ACC112 (cell line): ENCODE results near the gene ZNF3.

ENCODE experiments used
- H2AFZ ChIP-seq: fragments of 200-600 bp; sonication (generic); one replicate; pipeline ENCODE4 v1.6.0; 2017; ENCODE audit warnings: antibody characterized with exemption, low read length; ENCODE audit not compliant: unreplicated experiment
- H3K27ac ChIP-seq: fragments of 200-600 bp; sonication (generic); 2 replicates; pipeline ENCODE4 v1.5.1; 2014; ENCODE audit warnings: low read depth, mild to moderate bottlenecking, antibody characterized with exemption, low read length, moderate library complexity
- H3K27me3 ChIP-seq: fragments of 200-600 bp; sonication (generic); 2 replicates; pipeline ENCODE4 v1.6.1; 2014; ENCODE audit warnings: mild to moderate bottlenecking, antibody characterized with exemption, low read length, moderate library complexity, mixed read lengths; ENCODE audit not compliant: insufficient read depth
- H3K36me3 ChIP-seq: fragments of 200-600 bp; sonication (generic); 2 replicates; pipeline ENCODE4 v1.6.1; 2016; ENCODE audit warnings: mild to moderate bottlenecking, antibody characterized with exemption, low read length, moderate library complexity, mixed read lengths; ENCODE audit not compliant: insufficient read depth
- H3K4me1 ChIP-seq: fragments of 200-600 bp; sonication (generic); one replicate; pipeline ENCODE4 v1.6.1; 2016; ENCODE audit warnings: low read length, mixed read lengths; ENCODE audit not compliant: insufficient read depth, unreplicated experiment, control insufficient read depth
- H3K4me3 ChIP-seq: fragments of 200-600 bp; sonication (generic); 2 replicates; pipeline ENCODE4 v1.5.1; 2014; ENCODE audit warnings: mild to moderate bottlenecking, low read depth, low read length
- H3K79me2 ChIP-seq: fragments of 200-600 bp; sonication (generic); one replicate; pipeline ENCODE4 v1.6.0; 2016; ENCODE audit warnings: low read length; ENCODE audit not compliant: control insufficient read depth, unreplicated experiment, insufficient read depth

The ZNF3 gene

DNA sequence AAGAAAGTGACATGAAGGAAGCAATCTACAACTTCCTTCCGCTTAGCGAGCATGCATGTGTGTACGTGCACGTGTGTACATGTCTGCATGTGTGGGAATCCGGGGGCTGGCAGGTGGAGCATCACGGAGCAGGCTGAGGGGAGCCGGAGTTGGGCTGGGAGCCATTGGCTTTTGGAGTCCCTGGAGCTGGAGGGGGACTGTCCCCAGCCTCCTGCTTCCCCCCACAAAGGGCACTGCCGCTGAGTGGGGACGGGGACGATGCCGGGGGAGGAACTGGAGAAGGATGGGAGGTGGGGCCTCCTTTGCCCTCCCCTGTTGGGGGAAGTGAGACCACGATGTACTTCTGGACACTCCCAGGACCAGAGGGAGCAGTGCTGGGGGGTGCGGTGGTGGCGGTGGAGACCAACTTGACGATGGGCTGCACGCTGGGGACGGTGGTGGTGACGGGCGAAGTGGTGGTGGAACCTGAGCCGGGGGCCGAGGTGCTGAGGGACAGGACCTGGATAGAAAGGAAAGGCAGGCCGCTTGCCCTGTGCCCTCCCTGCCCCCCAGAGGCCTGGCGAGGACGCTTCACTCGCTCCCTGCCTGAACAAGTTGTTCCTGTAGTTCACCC lies 25.7 kb upstream of the ZNF3 start:
- Histone ChIP-seq H3K27me3 (no peaks in the 10 kb centered on the region), H3K36me3 (peaks cover 3% of the 10 kb centered on the region; the same call in 1 of the 2 replicates), H2AFZ (no peak overlapping the region), H3K4me1 (no peaks in the 10 kb centered on the region), H3K27ac (no peak overlapping the region), H3K4me3 (no peak overlapping the region), H3K79me2 (no peaks in the 10 kb centered on the region)

DNA sequence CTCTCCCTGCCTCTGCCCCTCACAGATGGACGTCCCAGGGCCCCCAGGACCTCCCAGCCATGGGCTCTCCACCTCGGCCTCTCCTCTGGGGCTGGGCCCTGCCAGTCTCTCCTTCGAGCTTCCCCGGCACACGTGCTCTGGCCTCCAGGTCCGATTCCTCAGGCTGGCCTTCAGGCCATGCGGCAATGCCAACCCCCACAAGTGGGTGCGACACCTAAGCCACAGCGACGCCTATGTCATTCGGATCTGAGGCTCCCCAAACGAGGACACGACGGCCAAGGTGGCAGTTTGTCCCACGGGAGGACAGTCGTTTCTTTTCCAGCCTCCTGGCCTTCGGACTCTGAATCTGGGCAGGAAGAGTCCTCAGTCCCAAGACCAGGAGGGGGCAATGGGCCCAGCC lies 25.1 kb upstream of the ZNF3 start:
- Histone ChIP-seq H3K79me2 (no peaks in the 10 kb centered on the region), H3K4me1 (no peaks in the 10 kb centered on the region), H3K27ac (no peak overlapping the region), H3K36me3 (peaks cover 3% of the 10 kb centered on the region; the same call in 1 of the 2 replicates), H3K27me3 (no peaks in the 10 kb centered on the region), H3K4me3 (no peak overlapping the region), H2AFZ (no peak overlapping the region)

DNA sequence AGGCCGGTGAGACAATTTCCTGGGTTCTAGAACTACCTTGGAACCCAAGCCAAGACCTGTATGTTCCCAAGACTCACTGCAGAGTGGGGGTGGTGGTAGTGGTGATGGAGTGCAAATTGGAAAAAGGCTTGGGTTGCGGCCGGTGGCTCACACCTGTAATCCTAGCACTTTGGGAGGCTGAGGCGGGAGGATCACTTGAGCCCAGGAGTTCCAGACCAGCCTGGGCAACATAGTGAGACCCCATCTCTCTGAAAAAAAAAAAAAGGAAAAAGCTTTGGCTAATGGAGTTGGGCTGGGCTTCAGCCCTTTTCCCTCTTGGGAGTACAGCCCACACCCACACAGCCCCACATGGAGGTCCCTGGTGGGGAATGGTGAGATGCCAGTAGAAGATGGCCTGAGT lies 24.0 kb upstream of the ZNF3 start:
- no peak overlapping the region for H3K27ac ChIP-seq
- H3K79me2 ChIP-seq: peaks cover 4% of the 10 kb centered on the region
- no peaks in the 10 kb centered on the region for H3K4me1 ChIP-seq
- no peak overlapping the region for H3K4me3 ChIP-seq
- no peaks in the 10 kb centered on the region for H3K36me3 ChIP-seq
- no peaks in the 10 kb centered on the region for H3K27me3 ChIP-seq
- no peak overlapping the region for H2AFZ ChIP-seq

DNA sequence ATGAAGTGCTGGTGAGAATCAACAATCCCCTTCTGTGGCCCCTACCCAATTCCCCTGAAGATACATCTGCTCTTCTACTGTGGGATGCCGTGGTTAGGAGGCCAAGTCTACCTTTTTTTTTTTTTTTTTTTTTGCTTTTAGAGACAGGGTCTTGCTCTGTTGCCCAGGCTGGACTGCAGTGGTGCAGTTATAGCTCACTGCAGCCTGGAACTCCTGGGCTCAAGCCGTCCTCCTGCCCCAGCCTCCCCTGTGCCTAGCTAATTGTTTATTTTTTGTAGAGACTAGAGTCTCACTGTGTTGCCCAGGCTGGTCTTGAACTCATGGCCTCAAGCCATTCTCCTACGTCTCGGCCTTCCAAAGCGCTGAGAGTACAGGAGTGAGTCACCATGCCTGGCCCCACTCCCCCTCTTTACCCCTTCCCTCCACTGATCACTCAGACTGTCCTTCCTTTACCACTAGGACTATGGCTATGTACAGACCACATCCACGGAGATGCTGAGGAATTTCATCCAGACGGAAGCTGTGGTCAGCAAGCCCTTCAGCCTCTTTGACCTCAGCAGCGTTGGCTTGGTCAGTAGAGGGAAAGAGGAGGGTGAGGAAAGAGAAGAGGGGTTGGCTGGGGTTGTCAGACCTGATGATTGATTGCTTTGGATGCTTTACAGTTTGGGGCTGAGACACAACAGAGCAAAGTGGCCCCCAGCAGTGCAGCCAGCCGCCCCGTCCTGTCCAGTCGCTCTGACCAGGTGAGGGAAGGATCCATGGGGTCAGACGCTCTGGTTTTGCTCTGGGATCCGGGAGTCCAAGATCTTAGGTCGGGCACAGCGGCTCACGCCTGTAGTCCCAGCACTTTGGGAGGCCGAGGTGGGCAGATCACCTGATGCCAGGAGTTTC lies 21.7 kb upstream of the ZNF3 start:
- H3K27me3 ChIP-seq: no peaks in the 10 kb centered on the region
- no peak overlapping the region for H3K27ac ChIP-seq
- peaks cover 22% of the 10 kb centered on the region for H3K79me2 ChIP-seq
- H2AFZ ChIP-seq: no peak overlapping the region
- H3K4me1 ChIP-seq: peaks cover 7% of the 10 kb centered on the region
- H3K4me3 ChIP-seq: peak overlapping the region; percentile 93
- H3K36me3 ChIP-seq: peaks cover 18% of the 10 kb centered on the region; the same call in 1 of the 2 replicates

DNA sequence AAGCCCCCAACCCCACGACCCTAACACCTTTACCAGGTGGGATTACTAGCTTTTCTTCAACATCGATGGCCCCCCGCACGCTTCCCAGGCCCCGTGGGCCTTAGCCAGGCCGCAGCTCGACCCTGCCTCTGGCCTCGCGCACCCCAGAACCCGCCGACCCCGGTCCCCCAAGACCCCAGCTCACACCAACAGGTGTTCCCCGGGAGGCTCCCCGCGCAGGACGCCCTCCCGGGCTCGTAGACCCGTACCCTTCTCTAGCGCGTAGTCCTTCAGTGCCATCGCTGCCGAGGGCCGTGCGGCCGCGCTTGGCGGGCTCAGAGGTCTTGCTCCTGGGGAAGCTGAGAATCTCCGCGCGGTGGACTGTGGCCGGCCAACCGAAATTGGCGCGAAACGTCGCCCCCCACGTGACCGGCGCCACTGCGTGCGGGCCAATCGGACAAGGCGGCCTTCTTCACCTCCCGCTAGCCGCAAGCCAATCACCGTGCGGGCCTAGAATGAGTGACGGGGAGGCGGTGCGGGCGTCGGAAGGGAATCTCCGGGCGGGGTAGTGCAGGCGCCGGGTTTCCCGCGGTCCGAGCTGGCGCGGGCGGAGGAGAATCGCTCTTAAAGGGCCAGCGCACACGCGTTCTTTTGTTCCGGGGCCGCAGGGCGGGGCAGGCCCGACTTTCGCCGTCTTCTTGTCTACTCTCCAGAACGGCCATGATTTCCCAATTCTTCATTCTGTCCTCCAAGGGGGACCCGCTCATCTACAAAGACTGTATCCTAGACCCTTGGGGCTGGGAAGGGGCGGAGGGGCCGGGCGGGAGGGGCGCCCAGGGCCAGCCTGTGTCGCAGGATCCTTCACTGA lies 19.7 kb upstream of the ZNF3 start, which contains the start of the genes AP4M1 and MCM7:
AP4M1 (plus strand) TSS at position 628 of the 847 bp plus-strand sequence; CDS start at position 700, 72 bp downstream.
MCM7 (minus strand) TSS at position 382 of the 847 bp plus-strand sequence; CDS start at position 279, 103 bp downstream.
- Histone ChIP-seq H3K79me2 (peaks cover 28% of the 10 kb centered on the region), H3K27ac (peak within 1 kb of the TSS; percentile 95), H2AFZ (peak within 1 kb of the TSS; percentile 40), H3K4me1 (peaks cover 7% of the 10 kb centered on the region), H3K27me3 (no peaks in the 10 kb centered on the region), H3K36me3 (peaks cover 31% of the 10 kb centered on the region; the same call in 1 of the 2 replicates), H3K4me3 (peak within 1 kb of the TSS; percentile 93)

DNA sequence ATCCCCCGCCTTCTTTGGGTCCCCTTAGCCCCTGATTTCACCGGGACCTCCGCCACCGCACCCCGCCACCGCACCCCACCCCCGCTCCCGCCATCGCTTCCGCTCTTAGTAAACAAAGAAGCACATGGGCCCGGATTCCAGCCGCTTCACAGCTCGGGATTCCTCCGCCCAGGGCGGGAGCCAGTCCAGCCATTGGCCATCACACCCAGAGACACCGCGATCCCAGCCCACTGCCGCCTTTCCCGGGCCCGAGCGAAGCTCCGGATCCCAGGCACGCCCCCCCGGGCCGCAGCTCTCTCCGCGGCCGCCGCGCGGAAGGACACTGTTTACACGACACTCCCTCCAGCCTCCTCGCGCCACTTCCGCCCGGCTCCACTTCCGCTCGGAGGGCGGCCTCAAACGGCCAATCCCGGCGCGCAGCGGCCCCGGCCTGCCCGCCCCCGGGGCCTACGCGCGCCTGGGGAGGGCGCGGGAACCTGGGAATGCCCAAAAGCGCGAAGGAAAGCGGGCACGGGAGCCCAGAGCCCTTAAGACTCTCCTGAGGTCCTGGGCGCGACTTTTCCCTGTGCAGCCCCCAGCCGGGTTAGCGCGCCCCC lies 19.0 kb upstream of the ZNF3 start:
- H3K4me1 ChIP-seq: peaks cover 7% of the 10 kb centered on the region
- H2AFZ ChIP-seq: peak overlapping the region; percentile 14
- H3K27me3 ChIP-seq: no peaks in the 10 kb centered on the region
- peak overlapping the region; percentile 95 for H3K27ac ChIP-seq
- H3K4me3 ChIP-seq: peak overlapping the region; percentile 93
- H3K79me2 ChIP-seq: peaks cover 28% of the 10 kb centered on the region
- peaks cover 33% of the 10 kb centered on the region; the same call in 1 of the 2 replicates for H3K36me3 ChIP-seq

DNA sequence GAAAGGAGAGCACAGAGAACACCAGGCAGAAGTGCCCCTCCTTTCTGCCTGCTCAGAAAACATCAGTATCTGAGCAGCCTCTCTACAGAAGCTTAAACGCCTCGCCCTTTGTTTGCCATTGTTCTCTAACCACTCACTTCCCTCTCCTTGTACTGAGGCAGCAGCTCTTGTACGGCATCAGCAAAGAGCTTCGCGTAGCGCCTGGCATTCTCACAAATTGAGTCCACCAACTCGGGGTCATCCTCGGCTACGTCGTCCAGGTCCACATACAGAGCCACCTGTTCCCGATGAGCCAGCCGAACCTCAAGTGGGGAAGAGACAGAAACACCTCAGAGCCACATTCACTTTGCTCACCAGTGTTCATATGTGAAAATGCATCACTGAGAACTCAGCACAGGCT lies 17.9 kb upstream of the ZNF3 start:
- no peak overlapping the region for H3K27ac ChIP-seq
- H3K36me3 ChIP-seq: peaks cover 40% of the 10 kb centered on the region
- peaks cover 28% of the 10 kb centered on the region for H3K79me2 ChIP-seq
- peaks cover 7% of the 10 kb centered on the region for H3K4me1 ChIP-seq
- no peak overlapping the region for H2AFZ ChIP-seq
- peak overlapping the region; percentile 93 for H3K4me3 ChIP-seq
- no peaks in the 10 kb centered on the region for H3K27me3 ChIP-seq

DNA sequence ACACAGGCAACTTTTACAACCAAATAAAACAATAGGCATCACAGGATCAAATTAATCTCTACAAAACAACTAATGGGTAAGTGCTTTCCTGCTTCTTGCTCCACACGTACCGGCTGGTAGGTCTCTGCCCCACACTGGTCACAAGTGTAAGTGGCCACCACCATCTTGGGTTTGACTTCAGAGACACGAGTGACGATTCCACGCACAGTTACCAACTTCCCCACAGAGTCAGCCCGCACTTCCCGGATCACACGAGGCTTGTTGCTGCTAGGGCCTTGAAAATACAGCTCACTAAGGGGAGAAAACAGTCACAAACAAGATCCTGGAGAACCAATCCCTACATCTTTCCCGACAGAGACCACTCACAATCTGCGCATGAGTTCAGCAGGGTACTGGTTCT lies 17.4 kb upstream of the ZNF3 start:
- Histone ChIP-seq H3K27me3 (no peaks in the 10 kb centered on the region), H2AFZ (no peak overlapping the region), H3K79me2 (peaks cover 28% of the 10 kb centered on the region), H3K27ac (no peak overlapping the region), H3K4me3 (peak overlapping the region; percentile 93; the same call in 1 of the 2 replicates), H3K36me3 (peaks cover 45% of the 10 kb centered on the region), H3K4me1 (peaks cover 7% of the 10 kb centered on the region)

DNA sequence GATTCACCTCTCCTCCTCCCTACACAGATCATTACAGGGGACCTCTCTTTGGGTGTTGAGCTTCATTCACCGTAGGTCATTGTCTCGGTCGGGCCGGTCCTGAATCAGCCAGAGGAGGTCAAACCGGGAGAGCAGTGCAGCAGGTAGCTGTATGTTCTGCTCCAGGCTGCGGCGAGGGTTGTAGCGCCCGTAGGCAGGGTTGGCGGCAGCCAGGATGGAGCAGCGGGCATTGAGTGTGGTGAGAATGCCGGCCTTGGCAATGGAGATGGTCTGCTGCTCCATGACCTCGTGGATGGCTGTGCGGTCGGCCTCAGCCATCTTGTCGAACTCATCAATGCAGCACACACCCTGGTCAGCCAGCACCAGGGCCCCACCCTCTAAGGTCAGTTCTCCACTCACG lies 14.2 kb upstream of the ZNF3 start:
- Histone ChIP-seq H3K4me3 (no peak overlapping the region), H3K79me2 (peaks cover 37% of the 10 kb centered on the region), H3K27ac (no peak overlapping the region), H3K4me1 (peaks cover 11% of the 10 kb centered on the region), H3K27me3 (no peaks in the 10 kb centered on the region), H2AFZ (no peak overlapping the region), H3K36me3 (peaks cover 68% of the 10 kb centered on the region)

DNA sequence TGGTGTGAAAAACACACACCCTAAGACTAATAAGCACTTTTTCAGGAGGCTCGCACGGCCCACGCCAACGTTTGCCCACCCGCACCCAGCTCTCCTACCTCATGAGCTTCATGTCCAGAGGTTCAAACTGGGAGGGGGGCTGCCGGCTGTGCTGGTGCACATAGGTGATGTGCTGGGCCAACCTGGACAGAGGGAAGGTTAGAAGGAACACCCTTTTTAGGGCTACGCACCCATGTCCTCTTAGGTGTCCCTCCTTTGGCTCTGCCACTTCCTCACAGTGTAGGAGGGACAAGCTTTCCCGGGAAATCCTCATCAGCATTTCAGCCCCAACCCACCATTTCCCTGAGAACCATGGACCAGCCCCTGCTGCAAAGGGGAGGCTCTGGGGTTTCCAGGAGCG lies 13.8 kb upstream of the ZNF3 start:
- Histone ChIP-seq H2AFZ (no peak overlapping the region), H3K27ac (no peak overlapping the region), H3K4me1 (peaks cover 13% of the 10 kb centered on the region), H3K79me2 (peaks cover 38% of the 10 kb centered on the region), H3K4me3 (no peak overlapping the region), H3K27me3 (no peaks in the 10 kb centered on the region), H3K36me3 (peaks cover 72% of the 10 kb centered on the region)
